Fibroblast of skin of abdomen (primary cell): ENCODE results near the gene PALM2AKAP2.

Source experiments
- DNase-seq: peaks from one replicate; pipeline ENCODE4 v3.0.0-alpha.2; 2013

PALM2AKAP2 gene

DNA sequence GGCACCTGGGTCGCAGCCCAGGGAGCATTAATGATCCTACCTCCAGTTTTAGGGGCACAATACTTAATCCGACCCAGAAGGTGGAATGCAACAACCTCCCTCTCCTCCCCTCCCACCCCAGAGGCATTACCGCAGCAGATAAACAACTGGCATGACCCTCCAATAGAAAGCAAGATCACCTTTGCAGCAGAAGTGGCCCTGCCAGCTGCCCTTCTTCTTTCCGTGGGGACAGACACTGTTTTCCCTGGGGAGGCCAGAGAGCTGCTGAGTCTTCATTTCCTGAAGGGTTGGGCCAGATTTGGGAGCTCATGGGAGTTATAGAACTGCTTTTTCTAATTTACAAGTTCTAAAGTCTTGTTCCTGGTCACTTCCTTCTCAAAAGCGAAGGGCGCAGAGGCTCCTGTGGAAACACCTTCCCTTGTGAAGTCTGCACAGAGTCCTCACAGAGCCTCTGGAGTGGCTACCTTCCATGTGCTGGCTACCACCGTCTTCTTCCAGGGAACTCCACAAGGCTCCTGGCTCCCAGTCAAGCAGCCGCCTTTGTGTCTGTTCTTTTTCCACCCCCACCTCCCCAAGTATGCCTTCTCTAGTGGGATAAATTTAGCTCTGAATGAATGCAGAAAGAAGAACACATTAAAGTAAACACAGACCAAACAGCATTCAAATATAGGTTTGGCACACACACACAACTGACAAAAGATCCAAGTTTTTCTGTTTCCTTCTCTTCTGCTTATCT is 8.0 kb upstream of the PALM2AKAP2 start:
- peak; percentile 84 for DNase-seq

DNA sequence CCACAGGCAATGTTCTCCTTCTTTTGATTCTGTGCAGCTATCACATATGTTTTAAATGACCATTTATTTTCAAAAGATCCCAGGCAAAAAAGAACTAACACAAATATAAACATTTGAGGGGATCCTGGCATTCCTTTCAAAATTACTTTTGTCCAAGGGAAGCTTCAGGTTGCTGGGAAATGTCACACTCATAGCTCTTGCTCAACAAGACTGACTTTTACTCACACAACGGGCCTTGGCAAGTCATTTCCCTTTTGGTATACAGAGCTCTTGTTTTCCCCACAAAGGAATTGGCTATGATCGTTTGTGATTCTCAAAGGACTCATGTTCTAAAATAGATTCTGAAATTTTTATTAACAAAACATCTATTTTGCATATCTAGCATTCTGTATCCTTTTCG is 4.5 kb upstream of the PALM2AKAP2 start:
- peak; percentile 48 for DNase-seq

- no peak for DNase-seq
Measured at GRCh38 chr9:109776391-109776790, 3.6 kb upstream of the PALM2AKAP2 start.

DNA sequence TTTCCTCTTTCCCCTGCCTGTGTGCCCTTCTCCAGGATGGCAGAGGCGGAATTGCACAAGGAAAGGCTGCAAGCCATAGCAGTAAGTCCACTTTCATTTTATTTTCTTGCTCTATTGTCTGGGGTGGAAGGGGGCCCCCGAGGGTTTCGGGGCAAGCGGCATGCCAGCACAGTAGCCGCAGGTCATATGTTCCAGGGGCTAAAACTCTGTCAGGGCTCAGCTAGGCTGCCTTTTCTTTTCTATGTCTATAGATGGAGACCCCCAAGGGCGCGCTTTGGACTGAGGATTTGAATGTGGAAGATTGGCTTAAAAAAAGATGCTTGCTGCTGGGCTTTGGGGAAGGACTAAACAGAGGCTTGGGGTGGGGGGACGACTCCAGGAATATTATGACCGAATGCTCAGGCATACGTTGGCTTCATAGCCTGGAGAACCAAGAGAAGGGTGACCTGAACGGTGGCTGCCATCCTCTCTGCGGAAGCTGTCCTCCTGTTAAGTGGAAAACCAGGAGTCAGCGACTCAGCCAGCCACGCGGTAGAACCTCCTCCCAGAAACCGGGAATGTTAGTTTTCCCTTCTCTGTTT is 545 bp downstream of the PALM2AKAP2 start:
- no peak for DNase-seq

- no peak for DNase-seq
Measured at GRCh38 chr9:109781086-109781485, 1.1 kb downstream of the PALM2AKAP2 start.

DNA sequence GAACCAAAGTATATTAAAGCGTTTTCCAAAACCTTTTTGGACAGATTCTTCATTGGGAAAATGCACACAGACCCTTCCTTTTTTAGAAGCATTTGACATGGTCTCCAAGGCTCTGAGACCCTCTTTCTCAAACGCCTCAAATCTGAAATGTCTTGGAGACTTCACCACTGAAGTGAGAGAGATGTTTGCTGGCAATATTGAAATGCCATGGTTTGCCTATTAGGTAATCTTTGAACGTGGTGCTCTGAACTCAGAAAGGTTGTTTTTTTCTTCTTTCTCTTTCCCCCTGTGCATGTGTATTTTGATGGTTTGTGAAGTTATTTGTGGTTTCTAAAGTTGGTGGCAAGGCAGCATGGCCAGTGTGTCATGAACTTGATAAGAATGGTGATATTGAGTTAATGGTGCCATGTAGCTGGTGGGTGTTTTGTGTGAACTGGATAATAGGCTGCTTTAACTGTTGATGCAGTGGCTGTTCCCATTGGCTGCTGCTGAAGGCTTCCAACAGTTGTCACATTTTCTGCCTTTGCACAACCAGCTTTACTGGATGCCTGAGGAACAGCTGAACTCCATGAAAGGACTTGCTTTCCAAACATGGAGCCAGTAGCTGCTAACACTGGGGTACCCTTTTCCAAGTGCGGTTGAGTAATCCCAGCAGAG is 1.7 kb downstream of the PALM2AKAP2 start:
- DNase-seq: peak; percentile 40

- peak; percentile 39 for DNase-seq
Measured at GRCh38 chr9:109787735-109788134, 7.7 kb downstream of the PALM2AKAP2 start.

DNA sequence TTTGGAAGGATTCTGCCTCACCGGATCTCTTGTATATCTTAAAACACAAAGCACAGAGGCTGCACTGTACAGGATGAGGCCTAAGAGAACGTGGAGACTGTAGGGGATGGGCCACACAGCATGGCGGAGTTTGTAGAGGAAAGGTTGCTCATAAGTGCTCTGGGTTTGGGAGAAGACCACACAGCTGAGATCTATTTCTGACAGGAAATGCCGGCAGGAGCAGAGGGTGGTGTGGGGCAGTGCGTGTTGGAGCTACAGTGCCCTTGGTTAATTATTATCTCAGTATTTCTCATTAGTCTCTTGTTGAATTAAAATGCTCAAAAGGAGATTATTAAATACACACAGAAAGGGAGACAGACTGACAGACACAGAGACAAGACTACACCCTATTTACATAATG is 9.6 kb downstream of the PALM2AKAP2 start:
- DNase-seq: no peak

DNA sequence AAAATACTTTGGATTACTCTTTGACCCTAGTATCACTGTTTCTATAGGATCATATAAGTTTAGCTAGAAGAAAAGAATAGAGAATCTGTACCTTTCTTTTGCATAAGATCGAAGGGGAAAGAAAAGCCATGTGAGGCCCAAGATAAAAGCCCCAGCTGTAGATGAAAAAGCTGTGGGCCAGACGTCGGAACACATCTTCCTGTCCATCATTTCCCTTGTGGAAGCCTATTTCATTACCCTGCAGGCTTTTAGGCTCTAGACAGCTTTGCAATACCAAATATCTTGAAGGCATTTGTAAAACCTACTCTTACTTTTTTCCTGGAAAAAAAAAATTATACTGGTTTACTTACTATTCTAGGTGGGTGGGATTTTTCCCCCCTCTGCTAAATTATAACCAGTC is 10.0 kb downstream of the PALM2AKAP2 start:
- no peak for DNase-seq

GRCh38 chr9:109791003-109791677 is 11.1 kb downstream of the PALM2AKAP2 start:
- no peak for DNase-seq

DNA sequence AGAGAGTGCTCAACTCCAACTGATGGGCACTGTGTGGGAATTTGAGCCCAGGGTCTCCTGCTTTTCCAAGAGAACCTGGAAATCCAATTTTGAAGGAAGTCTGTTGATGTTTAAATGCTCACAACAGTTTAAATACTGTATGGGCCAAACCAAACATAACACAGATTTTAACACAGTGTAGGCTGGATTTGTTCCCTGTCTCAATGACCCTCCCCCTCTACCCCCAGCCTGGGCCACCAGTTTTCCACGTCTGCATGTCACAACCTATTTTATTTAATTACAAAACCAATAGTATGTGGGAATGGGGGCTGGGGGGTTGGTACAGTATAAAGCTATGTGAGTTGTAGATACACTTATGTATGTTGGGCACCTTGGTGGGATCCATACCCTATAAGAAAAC is 11.7 kb downstream of the PALM2AKAP2 start:
- DNase-seq: no peak

DNA sequence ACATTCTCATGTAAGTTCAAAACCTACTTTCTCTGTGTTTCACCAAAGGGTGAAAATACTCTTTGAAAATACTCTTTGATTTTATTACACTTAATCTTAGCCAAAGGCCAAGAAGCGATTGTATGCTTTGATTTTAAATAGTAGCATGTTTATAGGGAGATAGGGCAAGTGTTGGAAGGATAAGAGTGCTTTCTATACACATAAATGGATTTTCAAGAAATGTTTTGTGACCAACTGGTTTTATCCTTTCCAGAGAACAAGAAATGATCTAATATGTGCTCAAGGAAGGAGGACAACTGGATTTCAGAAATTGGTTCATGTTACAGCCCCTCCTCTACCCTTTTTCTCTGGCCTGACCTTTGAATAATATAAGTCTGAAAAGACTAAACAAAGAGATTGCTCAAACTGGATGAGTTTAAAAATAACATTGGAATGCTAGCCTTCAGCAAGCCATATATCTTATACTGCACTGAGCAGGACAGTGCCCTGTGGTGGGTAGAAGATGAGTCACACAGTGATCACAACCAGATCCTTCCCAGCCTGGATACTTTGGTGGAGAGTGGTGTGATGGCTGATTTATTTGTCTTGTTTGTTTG is 13.1 kb downstream of the PALM2AKAP2 start:
- peak; percentile 95 for DNase-seq

DNA sequence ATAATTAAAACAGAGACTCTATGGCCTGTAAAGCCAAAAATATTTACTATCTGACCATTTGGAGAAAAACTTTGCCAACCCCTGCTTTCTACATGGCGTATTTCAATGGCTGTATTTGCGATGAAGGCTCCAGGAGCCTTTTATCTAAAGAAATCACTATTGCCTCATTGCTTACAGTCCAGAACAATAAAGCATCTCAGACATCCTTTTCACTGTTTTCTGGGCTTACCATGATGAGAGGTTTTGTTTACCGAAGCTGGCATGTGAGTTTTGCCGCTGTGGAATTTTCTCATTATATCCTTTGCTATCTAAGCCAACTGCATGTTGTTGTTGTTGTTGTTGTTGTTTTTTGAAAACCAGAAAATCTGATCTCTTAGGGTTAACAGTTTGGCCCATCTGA is 13.9 kb downstream of the PALM2AKAP2 start:
- no peak for DNase-seq

- no peak for DNase-seq
Measured at GRCh38 chr9:109794361-109795012, 14.5 kb downstream of the PALM2AKAP2 start.

DNA sequence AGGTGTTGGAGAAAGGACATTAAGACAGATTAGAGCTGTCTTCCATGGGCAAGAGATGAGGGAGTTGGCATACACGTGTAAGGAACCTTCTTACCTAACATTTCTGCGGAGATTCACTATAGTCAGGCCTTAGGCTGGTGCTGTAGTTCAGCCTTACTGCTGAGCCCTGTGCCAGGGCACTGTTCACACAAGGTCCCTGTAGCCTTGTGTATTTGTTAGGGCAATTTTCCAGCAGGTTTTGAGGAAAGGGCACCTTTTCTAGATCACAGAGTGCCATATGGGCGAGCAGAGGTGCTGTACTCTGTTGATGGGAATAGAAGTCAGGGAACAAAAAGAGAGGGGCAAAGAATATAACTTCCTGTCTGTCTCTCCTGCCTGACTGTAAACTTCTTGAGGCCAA is 15.6 kb downstream of the PALM2AKAP2 start:
- DNase-seq: no peak

DNA sequence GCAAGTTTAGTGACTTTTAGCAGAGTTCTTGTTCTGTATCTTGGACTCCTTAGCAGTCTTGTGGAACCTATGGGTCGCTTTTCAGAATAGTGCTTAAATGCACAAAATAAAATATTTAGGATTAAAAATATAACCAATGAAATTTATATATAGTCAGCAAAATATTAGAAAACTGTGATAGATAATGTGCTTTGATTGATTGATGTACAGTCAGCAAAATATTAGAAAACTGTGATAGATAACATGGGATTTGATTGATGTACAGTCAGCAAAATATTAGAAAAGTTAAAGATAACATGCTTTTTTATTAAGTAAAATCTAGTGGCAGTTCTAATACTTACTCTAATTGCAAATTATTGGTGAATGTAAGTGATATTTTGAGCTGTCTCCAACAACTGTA is 16.1 kb downstream of the PALM2AKAP2 start:
- no peak for DNase-seq

- DNase-seq: no peak
Measured at GRCh38 chr9:109797006-109797405, 17.0 kb downstream of the PALM2AKAP2 start.

- DNase-seq: no peak
Measured at GRCh38 chr9:109797509-109797908, 17.5 kb downstream of the PALM2AKAP2 start.

GRCh38 chr9:109799141-109799540 is 19.1 kb downstream of the PALM2AKAP2 start:
- no peak for DNase-seq

- DNase-seq: peak; percentile 78
Measured at GRCh38 chr9:109799792-109800191, 19.8 kb downstream of the PALM2AKAP2 start.

GRCh38 chr9:109801484-109801883 is 21.5 kb downstream of the PALM2AKAP2 start:
- DNase-seq: no peak

- no peak for DNase-seq
Measured at GRCh38 chr9:109802491-109802890, 22.5 kb downstream of the PALM2AKAP2 start.
